Measurements from ENCODE around the gene TTC4. TPM values are rescaled to one million over a fixed set of nuclear protein-coding genes. Genes with fewer than 3 reads are reported as not detected.

The TTC4 gene
- total and polyA plus RNA-seq, 7 donors: 25.0 to 58.9 (median 39.3) TPM

GRCh38 chr1:54758678-54759348 is 43.2 kb downstream of the TTC4 start:
- Histone ChIP-seq H3K27ac (no peak overlapping the region), H3K36me3 (ENCODE audit: insufficient read depth in 1 of 2, low read depth in 1 of 2) (peaks cover 10 to 28% of the 10 kb centered on the region in 2 donors), H3K9me3 (no peaks in the 10 kb centered on the region), H3K4me3 (no peak overlapping the region), H3K4me1 (peaks cover 11% of the 10 kb centered on the region), H3K27me3 (ENCODE audit: insufficient read depth in 3 of 3, low read length in 2 of 3) (no peaks in the 10 kb centered on the region)
- DNase-seq (no peak), ATAC-seq (no peak)
- intact Hi-C loops (cut with DNase I): no loop called here
- no peak for TF ChIP-seq CTCF (IDR thresholded peaks at IDR 0.05)
- WGBS, 3 donors: 89 to 93% (median 91%) methylated on average over 20 of the region's 20 CpGs

DNA sequence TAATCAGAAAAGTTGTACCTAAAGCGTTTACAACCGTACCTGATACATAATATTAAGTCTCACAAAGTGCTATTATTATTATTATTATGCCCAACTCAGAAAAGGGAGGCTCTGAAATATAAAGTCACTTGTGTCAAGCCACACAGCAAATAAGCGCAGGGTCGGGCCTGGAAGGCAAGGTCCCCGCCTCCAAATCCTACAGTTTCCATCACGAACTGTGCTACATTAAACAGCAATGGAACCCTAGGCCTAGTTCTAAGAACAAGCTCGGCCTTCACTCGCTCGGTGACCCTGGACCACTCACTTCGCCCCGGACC is 48.1 kb downstream of the TTC4 start:
- Histone ChIP-seq H3K27ac (peak overlapping the region; percentile 82), H3K4me1 (peaks cover 6% of the 10 kb centered on the region), H3K27me3 (ENCODE audit: insufficient read depth in 3 of 3, low read length in 2 of 3) (no peaks in the 10 kb centered on the region), H3K9me3 (no peaks in the 10 kb centered on the region), H3K36me3 (ENCODE audit: insufficient read depth in 1 of 2, low read depth in 1 of 2) (peaks cover 2% of the 10 kb centered on the region in 2 donors), H3K4me3 (peak overlapping the region; percentile 91)
- WGBS, 3 donors: 1% methylated on average over 11 of the region's 11 CpGs
- no peak for TF ChIP-seq CTCF (IDR thresholded peaks at IDR 0.05)
- DNase-seq (no peak), ATAC-seq (peak in 1 of 4 donors; percentile 0)
- intact Hi-C loops (cut with DNase I): loop anchor here (5.0 kb wide), 1 partner anchor 46 kb away; the partner anchor contains the start of gene TTC4 (in 2 of the 2)

DNA sequence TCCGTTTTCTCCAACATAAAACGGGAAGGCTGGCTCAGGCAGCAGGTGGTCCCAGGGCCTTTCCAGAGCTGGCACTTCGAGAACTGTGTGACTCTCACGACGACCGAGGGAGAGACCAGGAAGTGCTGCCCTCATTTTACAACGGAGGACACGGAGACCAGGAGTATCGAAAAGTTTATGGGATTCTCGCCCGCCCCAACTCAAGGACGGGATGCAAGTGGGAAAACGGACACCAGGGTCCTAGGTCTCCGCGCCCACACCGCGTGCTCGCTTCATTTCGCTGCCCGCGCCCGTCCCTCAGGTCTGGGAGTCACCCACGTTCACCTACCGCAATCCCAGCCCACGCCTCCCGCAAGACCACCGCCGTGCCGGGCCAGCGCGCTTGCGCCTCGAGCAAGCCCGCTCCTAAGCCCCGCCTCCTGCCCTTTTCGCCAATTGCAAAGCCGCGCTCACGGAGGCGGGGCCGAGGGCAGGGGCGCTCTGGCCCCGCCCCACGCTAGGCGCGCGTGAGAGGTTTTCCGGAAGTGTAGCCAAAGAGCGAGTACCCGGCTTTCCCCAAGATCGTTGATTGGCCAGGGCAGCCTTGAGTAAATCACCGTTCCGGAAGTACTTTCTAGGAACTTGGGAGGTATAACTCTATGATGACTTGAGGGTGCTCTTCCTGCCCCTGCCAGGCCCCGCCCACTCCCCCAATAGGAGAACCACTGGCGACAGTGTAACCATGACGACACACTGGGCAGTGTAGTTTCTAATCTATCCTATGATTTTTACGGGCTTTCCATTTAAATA is 48.7 kb downstream of the TTC4 start, which contains the start of gene PARS2:
TSS of gene PARS2 (minus strand) at position 391 of the 789 bp plus-strand sequence. CDS start 5,362 bp downstream, outside the sequence.
- 0 to 1% (median 0%) methylated on average over 53 to 57 of the region's 57 CpGs for WGBS, 3 donors
- ATAC-seq: peak; percentile 98 to 100 (median 98)
- intact Hi-C loops (cut with DNase I): loop anchor here (5.0 kb wide), 1 partner anchor 47 kb away; the partner anchor contains the start of gene TTC4 (in 2 of the 2)

GRCh38 chr1:54764922-54765561 is 49.4 kb downstream of the TTC4 start:
- intact Hi-C loops (cut with DNase I): loop anchor here (5.0 kb wide), 1 partner anchor 48 kb away; the partner anchor contains the start of gene TTC4 (in 2 of the 2)
- no peak for TF ChIP-seq CTCF (IDR thresholded peaks at IDR 0.05)
- ATAC-seq (peak; percentile 6 to 42 (median 11)), DNase-seq (no peak)
- peaks cover 6% of the 10 kb centered on the region for H3K4me1 ChIP-seq
- WGBS, 3 donors: 56 to 65% (median 61%) methylated on average over 13 of the region's 13 CpGs
- H3K9me3 ChIP-seq: no peaks in the 10 kb centered on the region
- no peaks in the 10 kb centered on the region for H3K27me3 ChIP-seq (ENCODE audit: insufficient read depth in 3 of 3, low read length in 2 of 3)
- H3K4me3 ChIP-seq: peak overlapping the region; percentile 91
- no peaks in the 10 kb centered on the region for H3K36me3 ChIP-seq (ENCODE audit: insufficient read depth in 1 of 2, low read depth in 1 of 2)
- H3K27ac ChIP-seq: peak overlapping the region; percentile 82

More for the DNA sequence above, 48.7 kb downstream of the TTC4 start, which contains the start of gene PARS2:
- Histone ChIP-seq H3K4me1 (peaks cover 6% of the 10 kb centered on the region), H3K9me3 (no peaks in the 10 kb centered on the region), H3K36me3 (ENCODE audit: insufficient read depth in 1 of 2, low read depth in 1 of 2) (no peaks in the 10 kb centered on the region), H3K27ac (peak within 1 kb of the TSS; percentile 82), H3K4me3 (peak within 1 kb of the TSS; percentile 91), H3K27me3 (ENCODE audit: insufficient read depth in 3 of 3, low read length in 2 of 3) (no peaks in the 10 kb centered on the region)
- DNase-seq: peak; percentile 96 to 98
- no peak for TF ChIP-seq CTCF (IDR thresholded peaks at IDR 0.05)
